Ectodermal cell (in vitro differentiated cells): ENCODE measurements around the gene IQCF5. TPM values are rescaled to one million over a fixed set of nuclear protein-coding genes. Genes with fewer than 3 reads are reported as not detected.
"Not testable (repeated sequence)": the region's sequence is repeated elsewhere in the genome, so short reads cannot be mapped to it uniquely, and the experiment has no call there.

ENCODE experiments used
- H3K27ac ChIP-seq: 2 replicates; pipeline ENCODE4 v1.7.0; 2013; ENCODE audit warnings: mild to moderate bottlenecking, low read depth, low read length; ENCODE audit not compliant: insufficient read depth, poor library complexity, severe bottlenecking
- H3K27me3 ChIP-seq: 2 replicates; pipeline ENCODE4 v1.7.0; 2013; ENCODE audit warnings: mild to moderate bottlenecking, low read length; ENCODE audit not compliant: insufficient read depth, control insufficient read depth, poor library complexity, severe bottlenecking
- H3K36me3 ChIP-seq: one replicate; pipeline ENCODE4 v1.7.0; 2013; ENCODE audit warnings: low read length; ENCODE audit not compliant: control insufficient read depth, insufficient read depth
- H3K4me1 ChIP-seq: one replicate; pipeline ENCODE4 v1.7.0; 2013; ENCODE audit warnings: low read length; ENCODE audit not compliant: control insufficient read depth, insufficient read depth
- H3K4me3 ChIP-seq: 2 replicates; pipeline ENCODE4 v1.7.0; 2013; ENCODE audit warnings: low read depth, low read length, control low read depth; ENCODE audit not compliant: insufficient read depth
- H3K9me3 ChIP-seq: 2 replicates; pipeline ENCODE4 v1.7.0; 2013; ENCODE audit warnings: mild to moderate bottlenecking, low read length, moderate library complexity; ENCODE audit not compliant: control insufficient read depth
- WGBS, 2 experiments: methylation state at CpG; one replicate each; pipeline ENCODE4 v1.1.7; 2013; ENCODE audit warnings: missing lambda C conversion rate in 2 of 2; 5-methylcytosine and 5-hydroxymethylcytosine counted together
- polyA plus RNA-seq, 4 experiments: library from polyadenylated mRNA; stranded (reverse); fragments of 50-300 nt; gene quantifications; one replicate each; pipeline ENCODE4 v1.2.3, GENCODE V29; 2013

The IQCF5 gene
- polyA plus RNA-seq (2013, experiment 1 of 4) = not detected
- not detected for polyA plus RNA-seq (2013, experiment 2 of 4)
- not detected for polyA plus RNA-seq (2013, experiment 3 of 4)
- polyA plus RNA-seq (2013, experiment 4 of 4) = not detected

DNA sequence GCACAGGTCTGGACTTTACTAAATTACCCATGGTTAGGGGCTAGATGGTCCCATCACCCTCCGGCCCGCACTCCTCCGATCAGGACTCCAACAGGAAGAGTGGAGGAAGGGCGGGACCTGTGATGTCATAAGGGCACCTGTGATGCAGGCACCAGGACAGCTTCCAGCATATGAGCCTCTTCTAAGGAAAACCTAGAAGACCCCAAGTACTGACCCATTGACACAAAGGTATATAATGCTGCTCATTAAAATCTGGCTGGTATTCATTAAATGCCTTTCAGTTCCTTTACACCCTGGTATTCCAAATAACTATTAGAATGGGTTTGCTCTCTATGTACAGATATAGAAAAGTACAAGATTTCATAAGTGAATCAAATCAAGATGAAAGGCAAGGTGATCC is at the start of gene IQCF5:
IQCF5 (minus strand) TSS at position 101 of the 400 bp plus-strand sequence; CDS start at position 31, 70 bp downstream.
- H3K9me3 ChIP-seq = no peaks in the 10 kb centered on the region
- no peaks in the 10 kb centered on the region for H3K36me3 ChIP-seq
- H3K4me3 ChIP-seq = no peak within 1 kb of the TSS
- no peak within 1 kb of the TSS for H3K27ac ChIP-seq
- WGBS, 2 experiments = 94 to 98% methylated on average over 4 of the region's 4 CpGs
- H3K4me1 ChIP-seq = no peaks in the 10 kb centered on the region
- H3K27me3 ChIP-seq = no peaks in the 10 kb centered on the region

DNA sequence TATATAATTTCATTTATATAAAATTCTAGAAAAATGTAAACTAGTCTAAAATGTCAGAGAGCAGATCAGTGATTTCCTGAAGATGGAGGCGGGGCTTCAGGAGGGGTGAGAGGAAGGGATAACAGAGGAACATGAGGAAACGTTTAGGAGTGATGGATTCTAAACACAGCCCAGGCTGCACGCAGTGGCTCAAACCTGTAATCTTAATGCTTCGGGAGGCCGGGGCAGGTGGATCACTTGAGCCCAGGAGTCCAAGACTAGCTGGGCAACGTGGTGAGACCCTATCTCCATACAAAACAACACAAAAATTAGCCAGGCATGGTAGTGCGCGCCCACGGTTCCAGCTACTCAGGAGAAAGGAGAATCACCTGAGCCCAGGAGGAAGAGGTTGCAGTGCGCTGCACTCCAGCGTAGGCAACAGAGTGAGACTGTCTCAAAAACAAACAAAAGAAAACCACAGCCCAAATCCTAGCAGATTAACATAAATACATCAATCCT is 45.7 kb upstream of the IQCF5 start:
- no peak overlapping the region for H3K4me3 ChIP-seq
- H3K36me3 ChIP-seq = no peaks in the 10 kb centered on the region
- no peaks in the 10 kb centered on the region for H3K9me3 ChIP-seq
- no peak overlapping the region for H3K27ac ChIP-seq
- H3K4me1 ChIP-seq = no peaks in the 10 kb centered on the region
- WGBS, 2 experiments = 87 to 89% methylated on average over 11 of the region's 11 CpGs
- H3K27me3 ChIP-seq = no peaks in the 10 kb centered on the region

DNA sequence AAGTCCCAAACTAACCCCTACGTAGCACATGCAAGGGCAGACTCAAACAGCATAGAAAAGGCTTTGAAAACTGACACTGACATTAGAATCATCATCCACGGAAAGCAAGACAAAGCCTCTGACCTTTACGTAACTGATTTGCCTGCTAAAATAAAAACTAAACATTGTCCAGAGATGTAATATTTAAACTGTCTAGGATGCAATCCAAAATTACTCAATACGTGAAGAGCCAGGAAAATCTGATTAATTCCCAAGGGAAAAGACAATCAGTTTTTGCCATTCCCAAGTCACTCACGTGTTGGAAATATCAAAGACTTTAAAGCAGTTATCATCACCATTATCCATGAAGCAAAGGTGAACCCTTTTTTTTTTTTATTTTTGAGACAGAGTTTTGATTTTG is 41.0 kb upstream of the IQCF5 start:
- H3K4me1 ChIP-seq = no peaks in the 10 kb centered on the region
- WGBS, 2 experiments = 64 to 73% methylated on average over 5 of the region's 5 CpGs
- H3K27me3 ChIP-seq = no peaks in the 10 kb centered on the region
- no peaks in the 10 kb centered on the region for H3K9me3 ChIP-seq
- no peak overlapping the region for H3K4me3 ChIP-seq
- no peak overlapping the region for H3K27ac ChIP-seq
- H3K36me3 ChIP-seq = no peaks in the 10 kb centered on the region

DNA sequence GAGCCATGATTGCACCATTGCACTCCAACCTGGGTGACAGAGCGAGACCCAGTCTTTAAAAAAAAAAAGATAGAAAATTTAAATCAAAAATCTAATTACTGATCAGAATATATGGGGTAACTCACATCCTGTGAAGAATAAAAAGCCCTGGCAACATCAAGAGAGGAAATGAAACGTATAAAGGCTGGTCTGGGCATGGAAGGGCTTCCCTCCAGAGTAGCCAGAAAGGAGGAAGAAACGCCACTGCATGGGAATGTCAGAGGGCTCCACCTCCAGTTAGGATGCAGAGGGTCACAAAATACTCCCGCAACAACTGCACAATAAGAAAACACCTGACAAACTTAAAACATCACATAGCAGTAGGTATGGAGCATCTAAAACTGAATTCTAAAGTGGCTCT is 32.6 kb upstream of the IQCF5 start:
- Histone ChIP-seq H3K27ac (no peak overlapping the region), H3K9me3 (no peaks in the 10 kb centered on the region), H3K4me1 (no peaks in the 10 kb centered on the region), H3K27me3 (no peaks in the 10 kb centered on the region), H3K4me3 (no peak overlapping the region), H3K36me3 (no peaks in the 10 kb centered on the region)
- WGBS, 2 experiments = 92% methylated on average over 4 of the region's 4 CpGs

DNA sequence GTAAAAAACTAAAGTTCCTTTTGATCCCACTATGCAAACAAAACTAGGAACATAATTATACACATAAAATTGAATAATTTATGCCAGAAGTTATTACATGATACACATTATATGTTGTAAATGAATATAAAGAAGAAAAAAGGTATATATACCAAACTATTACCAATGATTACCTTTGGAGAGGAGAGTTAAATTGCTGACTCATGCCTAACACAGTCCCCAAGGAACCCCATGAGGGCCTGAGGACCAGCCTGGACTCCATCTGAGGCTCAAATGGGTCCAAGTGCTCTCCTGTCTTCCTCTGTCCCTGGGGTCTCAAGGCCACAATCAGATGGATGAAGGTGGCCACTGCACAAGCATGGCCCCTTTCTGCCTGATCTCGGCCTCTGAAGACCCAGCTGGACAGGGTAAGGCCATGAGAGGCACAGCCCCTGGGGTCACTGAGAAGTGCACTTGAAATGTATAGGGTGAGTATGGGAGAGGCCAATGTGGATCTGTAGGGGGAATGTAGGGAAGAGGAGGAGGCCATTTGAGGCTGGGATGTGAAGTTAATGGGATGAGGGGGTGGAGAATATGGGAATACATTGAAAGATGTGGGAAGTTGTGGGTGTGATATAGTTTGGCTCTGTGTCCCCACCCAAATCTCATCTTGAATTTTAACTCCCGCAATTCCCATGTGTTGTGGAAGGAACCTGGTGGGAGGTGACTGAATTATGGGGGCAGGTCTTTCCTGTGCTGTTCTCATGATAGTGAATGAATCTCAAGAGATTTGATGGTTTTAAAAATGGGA is 28.8 kb upstream of the IQCF5 start:
- no peaks in the 10 kb centered on the region for H3K27me3 ChIP-seq
- WGBS, 2 experiments = 99 to 100% methylated on average over 2 of the region's 2 CpGs
- H3K36me3 ChIP-seq = no peaks in the 10 kb centered on the region
- H3K27ac ChIP-seq = no peak overlapping the region
- H3K4me1 ChIP-seq = no peaks in the 10 kb centered on the region
- H3K4me3 ChIP-seq = no peak overlapping the region
- no peaks in the 10 kb centered on the region for H3K9me3 ChIP-seq

DNA sequence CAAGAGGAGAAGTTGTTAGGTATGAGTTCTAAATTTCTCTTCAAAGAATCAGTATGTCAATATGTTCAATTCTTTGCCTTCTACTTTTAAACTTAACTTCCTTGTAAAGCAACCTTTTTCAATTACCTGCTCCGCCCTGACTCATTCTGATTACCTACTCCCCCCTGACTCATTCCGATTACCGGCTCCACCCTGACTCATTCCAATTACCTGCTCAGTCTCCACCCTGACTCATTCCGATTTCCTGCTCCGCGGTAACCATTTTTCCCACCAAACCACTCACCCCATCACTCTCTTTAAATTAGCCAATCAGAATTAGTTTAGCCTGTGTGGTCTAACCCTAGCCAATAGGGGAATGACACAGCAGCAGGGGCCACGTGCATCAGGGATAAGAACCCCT is 27.0 kb upstream of the IQCF5 start:
- WGBS, 2 experiments = 73 to 79% methylated on average over 6 of the region's 7 CpGs
- not testable (repeated sequence) for H3K9me3 ChIP-seq, H3K4me3 ChIP-seq, H3K27ac ChIP-seq, H3K36me3 ChIP-seq, H3K4me1 ChIP-seq, H3K27me3 ChIP-seq

DNA sequence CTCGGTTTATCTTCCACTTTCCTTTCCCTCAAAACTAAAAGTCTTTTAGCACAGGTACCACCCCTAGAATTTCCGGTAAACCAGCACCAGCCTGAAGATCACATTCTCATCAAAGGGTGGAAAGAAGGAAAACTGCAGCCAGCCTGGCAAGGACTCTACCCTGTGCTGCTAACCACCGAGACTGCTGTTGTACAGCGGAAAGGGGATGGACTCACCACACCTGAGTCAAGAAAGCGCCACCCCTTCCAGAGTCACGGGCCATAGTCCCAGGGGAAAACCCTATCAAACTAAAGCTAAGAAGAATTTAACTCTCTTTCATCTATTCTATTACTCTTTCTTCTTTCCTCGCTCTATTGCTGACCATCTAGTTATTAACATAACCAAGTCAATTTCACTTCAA is 24.6 kb upstream of the IQCF5 start:
- not testable (repeated sequence) for H3K36me3 ChIP-seq, H3K27me3 ChIP-seq, H3K27ac ChIP-seq, H3K4me3 ChIP-seq, H3K9me3 ChIP-seq, H3K4me1 ChIP-seq
- 85 to 91% methylated on average over 7 of the region's 7 CpGs for WGBS, 2 experiments

DNA sequence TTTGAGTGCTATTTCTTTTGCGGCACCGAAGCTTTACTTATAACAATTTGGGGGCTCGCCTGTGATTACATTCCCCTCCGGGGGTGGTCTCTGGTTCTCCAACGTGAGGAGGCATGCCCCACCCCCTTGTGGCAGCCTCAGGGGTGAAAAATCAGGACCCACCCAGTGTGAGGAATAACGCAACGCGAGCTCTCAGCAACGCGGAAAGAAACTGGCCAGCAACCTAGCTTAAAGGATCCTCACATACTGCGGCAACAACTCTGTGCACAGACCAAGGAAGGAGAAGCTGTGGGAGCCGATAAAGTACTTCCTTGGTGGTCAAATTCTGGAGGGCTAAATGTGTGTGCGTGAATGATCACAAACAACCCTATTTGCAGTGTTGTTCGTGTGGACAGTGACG is 22.0 kb upstream of the IQCF5 start:
- Histone ChIP-seq H3K27me3 (no peaks in the 10 kb centered on the region), H3K4me3 (no peak overlapping the region), H3K9me3 (no peaks in the 10 kb centered on the region), H3K36me3 (no peaks in the 10 kb centered on the region), H3K27ac (no peak overlapping the region), H3K4me1 (no peaks in the 10 kb centered on the region)
- 91% methylated on average over 15 of the region's 15 CpGs for WGBS, 2 experiments

DNA sequence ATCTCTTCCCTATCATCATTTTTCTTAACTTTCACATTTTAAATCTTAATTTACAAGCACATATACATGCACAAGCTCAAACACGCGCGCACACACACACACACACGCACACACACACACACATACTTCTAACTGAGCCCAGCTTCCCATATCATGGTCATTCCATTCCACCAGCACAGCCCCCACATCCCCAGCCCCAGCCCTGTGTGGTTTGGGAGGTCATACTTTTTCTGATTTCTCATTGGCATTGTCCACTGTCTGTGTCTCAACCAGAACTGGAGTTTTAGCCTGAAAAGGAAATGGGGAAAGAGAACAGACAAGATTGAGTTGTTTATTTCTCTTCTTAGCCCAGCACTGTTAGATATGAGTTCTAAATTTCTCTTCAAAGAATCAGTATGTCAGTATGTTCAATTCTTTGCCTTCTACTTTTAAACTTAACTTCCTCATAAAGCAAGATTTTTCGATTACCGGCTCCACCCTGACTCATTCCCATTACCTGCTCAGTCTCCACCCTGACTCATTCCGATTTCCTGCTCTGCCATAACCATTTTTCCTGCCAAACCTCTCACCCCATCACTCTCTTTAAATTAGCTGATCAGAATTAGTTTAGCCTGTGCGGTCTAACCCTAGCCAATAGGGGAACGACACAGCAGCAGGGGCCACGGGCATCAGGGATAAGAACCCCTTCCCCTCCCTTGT is 21.4 kb upstream of the IQCF5 start:
- Histone ChIP-seq H3K36me3 (no peaks in the 10 kb centered on the region), H3K27ac (no peak overlapping the region), H3K4me3 (no peak overlapping the region), H3K4me1 (no peaks in the 10 kb centered on the region), H3K9me3 (no peaks in the 10 kb centered on the region), H3K27me3 (no peaks in the 10 kb centered on the region)
- WGBS, 2 experiments = 92 to 94% methylated on average over 10 of the region's 10 CpGs

DNA sequence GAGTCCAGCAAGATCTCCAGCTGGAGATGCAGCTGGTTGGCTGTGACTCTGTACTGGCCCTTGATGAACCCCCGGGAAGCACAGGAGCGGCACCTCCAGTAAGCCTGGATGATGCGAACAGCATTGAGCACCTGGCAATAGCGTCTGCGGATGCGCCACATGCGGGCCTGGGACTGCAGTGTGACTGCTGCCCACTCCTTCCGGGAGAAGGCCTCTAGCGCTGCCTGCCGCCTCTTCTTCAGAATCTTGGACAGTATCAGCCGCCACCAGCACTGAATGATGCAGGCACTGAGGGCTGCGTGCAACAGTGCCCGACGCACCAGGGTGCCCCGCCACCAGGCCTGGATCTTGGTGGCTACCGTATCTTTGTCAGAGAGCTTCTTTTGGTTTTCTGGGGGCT is 19.5 kb upstream of the IQCF5 start:
- 95 to 96% methylated on average over 16 of the region's 16 CpGs for WGBS, 2 experiments
- no peaks in the 10 kb centered on the region for H3K9me3 ChIP-seq
- no peak overlapping the region for H3K4me3 ChIP-seq
- no peaks in the 10 kb centered on the region for H3K27me3 ChIP-seq
- H3K4me1 ChIP-seq = no peaks in the 10 kb centered on the region
- no peaks in the 10 kb centered on the region for H3K36me3 ChIP-seq
- H3K27ac ChIP-seq = no peak overlapping the region
